ENCODE measurements around the gene FTL.
A peak's percentile ranks its signal among the peaks of the same experiment; 100 is the strongest.

Gene FTL

DNA sequence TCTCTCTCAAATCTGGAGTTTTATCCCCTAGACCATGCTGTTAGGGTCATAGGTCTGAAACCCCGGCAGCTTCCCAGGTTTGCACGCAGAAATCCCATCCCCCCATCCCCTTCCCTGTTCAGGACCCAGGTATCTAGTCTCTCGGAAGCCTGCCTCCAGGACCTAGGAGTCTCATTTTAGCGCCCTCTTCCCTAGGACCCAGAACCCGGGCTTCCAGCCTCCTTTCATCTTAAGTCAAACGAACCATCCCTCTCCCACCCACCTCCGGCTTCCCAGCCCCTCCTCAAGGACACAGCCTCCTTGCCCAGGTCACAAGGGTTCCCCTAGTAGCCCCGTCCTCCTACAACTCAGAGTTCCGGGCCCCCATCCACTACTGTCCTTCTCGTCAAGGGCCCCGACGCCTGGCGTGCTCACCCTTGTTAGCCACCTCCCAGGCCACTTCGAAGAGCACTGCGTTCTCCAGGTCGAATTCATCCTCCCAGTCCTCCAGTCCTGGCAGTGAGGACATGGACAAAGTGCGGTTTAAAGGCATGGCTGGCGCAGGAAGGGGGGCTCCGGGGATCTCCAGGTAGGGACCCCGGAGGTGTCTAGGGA, 27.6 kb downstream of the FTL start:
- CTCF ChIA-PET, result interaction anchor here (0.5 to 1.9 kb wide), 7 partner anchors 10 to 64 kb away, joined by 3 to 11 read pairs (median 4); no protein-coding TSS in a partner anchor
- POLR2A ChIA-PET (ENCODE audit: low non-redundant PET), result interaction anchor here (0.5 to 1.5 kb wide), 5 partner anchors 12 to 120 kb away, joined by 3 to 9 read pairs (median 3); partner anchors contain the start of gene NTF4
- peak overlapping the region; percentile 91 for H3K27ac ChIP-seq
- TF ChIP-seq, protein P1, sequence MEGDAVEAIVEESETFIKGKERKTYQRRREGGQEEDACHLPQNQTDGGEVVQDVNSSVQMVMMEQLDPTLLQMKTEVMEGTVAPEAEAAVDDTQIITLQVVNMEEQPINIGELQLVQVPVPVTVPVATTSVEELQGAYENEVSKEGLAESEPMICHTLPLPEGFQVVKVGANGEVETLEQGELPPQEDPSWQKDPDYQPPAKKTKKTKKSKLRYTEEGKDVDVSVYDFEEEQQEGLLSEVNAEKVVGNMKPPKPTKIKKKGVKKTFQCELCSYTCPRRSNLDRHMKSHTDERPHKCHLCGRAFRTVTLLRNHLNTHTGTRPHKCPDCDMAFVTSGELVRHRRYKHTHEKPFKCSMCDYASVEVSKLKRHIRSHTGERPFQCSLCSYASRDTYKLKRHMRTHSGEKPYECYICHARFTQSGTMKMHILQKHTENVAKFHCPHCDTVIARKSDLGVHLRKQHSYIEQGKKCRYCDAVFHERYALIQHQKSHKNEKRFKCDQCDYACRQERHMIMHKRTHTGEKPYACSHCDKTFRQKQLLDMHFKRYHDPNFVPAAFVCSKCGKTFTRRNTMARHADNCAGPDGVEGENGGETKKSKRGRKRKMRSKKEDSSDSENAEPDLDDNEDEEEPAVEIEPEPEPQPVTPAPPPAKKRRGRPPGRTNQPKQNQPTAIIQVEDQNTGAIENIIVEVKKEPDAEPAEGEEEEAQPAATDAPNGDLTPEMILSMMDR (conservative IDR thresholded peaks at IDR 0.05; ENCODE audit: low read depth), result no peak
- no peak for DNase-seq (ENCODE audit: low spot score)

DNA sequence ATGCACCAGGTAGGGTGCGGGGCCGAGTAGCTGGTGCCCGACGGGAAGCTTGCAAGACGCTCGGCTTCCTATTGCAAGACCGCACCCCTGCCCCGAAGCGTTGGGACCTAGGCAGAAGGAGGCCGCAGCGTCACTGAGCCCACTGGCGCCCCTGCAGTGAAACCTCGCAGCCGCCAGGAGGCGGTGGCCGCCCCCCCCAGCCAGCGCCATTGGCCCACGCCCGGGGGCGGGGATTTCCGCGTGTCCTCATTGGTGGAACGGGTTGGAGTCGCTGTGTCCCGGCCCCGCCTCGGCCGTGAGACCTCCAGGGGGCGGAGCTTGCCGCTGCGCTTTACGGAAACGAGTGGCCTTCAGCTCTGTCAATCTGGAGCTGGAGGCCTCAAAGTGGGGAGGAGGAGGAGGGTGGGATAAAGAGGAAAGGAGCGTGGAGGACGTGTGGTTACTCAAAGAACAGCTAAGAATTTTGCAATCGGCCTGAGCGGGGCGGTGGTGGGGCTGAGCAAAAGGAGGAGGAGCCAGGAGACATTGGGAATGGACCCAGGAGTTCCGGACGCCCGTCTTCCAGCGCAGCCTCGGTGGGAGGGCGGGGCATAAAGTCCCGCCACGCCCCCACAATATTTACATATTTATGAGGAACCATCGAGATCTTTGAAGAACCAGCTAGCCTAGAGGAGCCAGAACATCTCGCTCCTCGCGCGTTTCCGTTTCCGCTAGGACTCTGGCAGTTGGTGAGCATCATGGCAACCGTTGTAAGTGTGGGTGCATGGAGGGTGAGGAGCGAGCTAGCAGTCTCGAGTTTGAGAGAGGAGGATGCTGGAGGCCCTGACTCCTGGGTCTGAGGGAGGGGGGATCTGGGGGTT, 28.3 kb downstream of the FTL start, which contains the start of the genes GYS1 and RUVBL2:
Gene GYS1 (minus strand): TSS at position 135 of the 860 bp plus-strand sequence. CDS start 197 bp downstream, outside the sequence.
Gene RUVBL2 (plus strand): TSS at position 713 of the 860 bp plus-strand sequence. CDS start 25 bp downstream, at position 738.
- DNase-seq (ENCODE audit: low spot score), result peak; percentile 99
- peak within 1 kb of the TSS; percentile 91 for H3K27ac ChIP-seq
- TF ChIP-seq, protein P1 (conservative IDR thresholded peaks at IDR 0.05; ENCODE audit: low read depth), result peak; percentile 97
- POLR2A ChIA-PET (ENCODE audit: low non-redundant PET), result interaction anchor here (0.5 to 1.5 kb wide), 6 partner anchors 13 to 121 kb away, joined by 3 to 9 read pairs (median 4); partner anchors contain the start of genes CGB7, NTF4 and NUCB1
- CTCF ChIA-PET, result interaction anchor here (0.5 to 1.9 kb wide), 7 partner anchors 10 to 94 kb away, joined by 3 to 11 read pairs (median 4); no protein-coding TSS in a partner anchor

DNA sequence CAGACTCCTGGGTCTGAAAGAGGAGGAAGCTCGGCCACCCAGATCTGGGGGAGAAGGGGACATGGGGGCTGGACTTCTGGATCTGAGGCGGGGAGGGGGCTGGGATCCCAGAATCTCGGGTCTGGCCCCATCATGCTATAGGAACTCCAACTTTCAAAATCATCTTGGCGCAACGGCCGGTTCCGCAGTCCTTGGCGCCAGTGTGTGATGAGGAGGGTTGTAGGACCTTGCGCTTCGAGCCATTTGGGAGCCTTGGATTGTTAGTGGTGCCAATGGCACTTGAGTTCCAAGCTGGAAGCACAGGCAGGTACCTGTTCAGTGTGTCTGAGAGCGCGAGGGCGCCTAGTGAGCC, 28.9 kb downstream of the FTL start:
- peak overlapping the region; percentile 91 for H3K27ac ChIP-seq
- ChIA-PET CTCF (interaction anchor here (0.6 to 1.6 kb wide), 2 partner anchors 13 to 94 kb away, joined by 3 to 4 read pairs; no protein-coding TSS in a partner anchor), POLR2A (ENCODE audit: low non-redundant PET) (interaction anchor here (0.6 to 1.5 kb wide), 4 partner anchors 14 to 70 kb away, joined by 3 to 9 read pairs (median 4); partner anchors contain the start of genes CGB7 and NTF4)
- TF ChIP-seq, protein P1 (conservative IDR thresholded peaks at IDR 0.05; ENCODE audit: low read depth), result no peak
- DNase-seq (ENCODE audit: low spot score), result no peak

DNA sequence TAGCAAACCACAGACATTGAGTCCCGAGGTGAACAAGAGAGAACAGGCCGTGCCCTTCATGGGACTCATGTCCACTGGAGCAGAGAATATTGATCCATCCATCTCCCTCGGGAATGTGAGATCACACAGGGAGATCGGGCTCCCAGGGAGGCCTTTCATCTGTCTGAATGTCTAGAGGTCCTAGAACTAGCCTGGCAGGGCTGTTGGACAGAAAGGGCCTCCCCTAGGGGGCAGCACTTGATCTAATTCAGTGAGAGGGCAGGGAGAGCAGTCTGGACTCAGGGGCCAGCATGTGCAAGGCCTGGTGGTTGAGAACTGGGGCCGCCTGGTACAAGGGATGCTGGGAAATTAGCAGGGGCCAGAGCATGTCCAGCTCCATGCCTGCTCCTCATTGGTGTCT, 32.9 kb downstream of the FTL start:
- no peak for DNase-seq (ENCODE audit: low spot score)
- TF ChIP-seq, protein P1 (conservative IDR thresholded peaks at IDR 0.05; ENCODE audit: low read depth), result 0 out of 2 replicates have a peak, but pooled peaks have one; percentile 38
- POLR2A ChIA-PET (ENCODE audit: low non-redundant PET), result no interaction called here
- H3K27ac ChIP-seq, result peak overlapping the region; percentile 42
- CTCF ChIA-PET, result interaction anchor here (0.6 to 0.8 kb wide), 4 partner anchors 11 to 296 kb away, joined by 3 to 4 read pairs (median 3); no protein-coding TSS in a partner anchor

DNA sequence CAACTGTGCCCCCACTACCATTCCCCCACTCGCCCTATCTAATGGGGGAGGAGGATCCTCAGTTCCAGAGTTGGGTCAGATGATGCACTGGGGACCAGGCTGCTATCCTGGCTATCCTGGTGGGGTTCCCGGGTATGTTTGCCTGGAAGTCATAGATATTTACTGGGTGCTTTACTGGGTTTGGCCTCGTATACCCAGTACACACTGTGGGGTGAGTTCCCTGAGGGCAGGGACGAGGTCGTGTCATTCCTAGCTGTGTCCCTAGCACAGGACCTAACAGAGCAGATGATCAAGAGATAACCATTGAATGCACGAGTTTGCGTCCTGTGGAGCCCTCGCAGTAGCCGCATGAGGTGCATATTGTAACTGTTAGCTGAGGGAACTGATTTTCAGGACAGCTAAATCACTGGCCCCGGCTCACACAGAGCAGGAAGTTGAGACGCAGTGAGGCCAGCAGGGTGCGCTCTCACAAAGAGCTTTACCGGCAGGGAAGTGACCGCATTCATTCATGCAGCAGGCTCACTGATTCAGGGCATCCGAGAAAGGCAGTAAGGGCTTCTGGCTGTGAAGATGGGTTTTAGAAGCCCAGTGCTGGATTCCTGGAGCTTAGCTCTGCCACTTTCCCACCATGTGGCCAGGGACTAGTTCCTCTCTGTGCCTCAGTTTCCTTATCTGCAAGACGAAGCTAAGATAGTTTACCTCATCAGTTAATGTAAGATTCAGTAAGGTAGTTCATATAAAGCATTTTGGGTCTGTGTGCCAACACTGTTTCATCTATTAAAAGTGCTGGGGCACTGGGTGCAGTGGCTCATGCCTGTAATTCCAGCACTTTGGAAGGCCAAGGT, 34.6 kb downstream of the FTL start:
- CTCF ChIA-PET, result interaction anchor here (0.5 to 1.7 kb wide), 6 partner anchors 8 to 234 kb away, joined by 3 to 10 read pairs (median 3); no protein-coding TSS in a partner anchor
- TF ChIP-seq, protein P1 (conservative IDR thresholded peaks at IDR 0.05; ENCODE audit: low read depth), result peak; percentile 65
- no peak for DNase-seq (ENCODE audit: low spot score)
- H3K27ac ChIP-seq, result peak overlapping the region; percentile 42
- POLR2A ChIA-PET (ENCODE audit: low non-redundant PET), result interaction anchor here (0.6 kb wide), 1 partner anchor 637 kb away, joined by 3 read pairs; no protein-coding TSS in a partner anchor
